Measurements from ENCODE around the gene MLLT6.

Gene MLLT6

GRCh38 chr17:38777641-38778250 lies 72.7 kb downstream of the MLLT6 start:
- H3K4me3 ChIP-seq (ENCODE audit: low read length, poor library complexity, severe bottlenecking): no peak overlapping the region
- no peak for TF ChIP-seq CTCF (conservative IDR thresholded peaks at IDR 0.05; ENCODE audit: low read length)
- no peak for TF ChIP-seq EZH2phosphoT487 (IDR thresholded peaks at IDR 0.05; ENCODE audit: borderline replicate concordance)
- H2AFZ ChIP-seq (ENCODE audit: low read length): no peak overlapping the region
- no peak overlapping the region for H3K4me2 ChIP-seq (ENCODE audit: low read depth, low read length, poor library complexity, severe bottlenecking)
- H3K79me2 ChIP-seq (ENCODE audit: insufficient read depth, low read length): no peaks in the 10 kb centered on the region
- H3K27me3 ChIP-seq (ENCODE audit: insufficient read depth, low read length, poor library complexity, severe bottlenecking): no peaks in the 10 kb centered on the region
- H3K9me3 ChIP-seq (ENCODE audit: insufficient read depth, low read depth, low read length): no peaks in the 10 kb centered on the region
- H4K20me1 ChIP-seq (ENCODE audit: insufficient read depth, low read length, poor library complexity, severe bottlenecking): no peaks in the 10 kb centered on the region
- peaks cover 87% of the 10 kb centered on the region; the same call in 1 of the 2 replicates for H3K36me3 ChIP-seq (ENCODE audit: insufficient read depth, low read length)
- peaks cover 8% of the 10 kb centered on the region for H3K4me1 ChIP-seq (ENCODE audit: insufficient read depth, low read length, poor library complexity, severe bottlenecking)
- H3K9ac ChIP-seq (ENCODE audit: low read depth, low read length, poor library complexity, severe bottlenecking): no peak overlapping the region
- no peaks in the 10 kb centered on the region; the same call in 1 of the 2 replicates for H3F3A ChIP-seq (ENCODE audit: low read depth)
- H3K9me2 ChIP-seq (replicated peaks; ENCODE audit: low read depth, low read length): no peaks in the 10 kb centered on the region

All from Loucy (cell line).